ENCODE data around the gene CD47. TPM values are rescaled to one million over a fixed set of nuclear protein-coding genes. Genes with fewer than 3 reads are reported as not detected.

The CD47 gene
- total and polyA plus RNA-seq, 8 donors, result 142 to 356 (median 187) TPM

DNA sequence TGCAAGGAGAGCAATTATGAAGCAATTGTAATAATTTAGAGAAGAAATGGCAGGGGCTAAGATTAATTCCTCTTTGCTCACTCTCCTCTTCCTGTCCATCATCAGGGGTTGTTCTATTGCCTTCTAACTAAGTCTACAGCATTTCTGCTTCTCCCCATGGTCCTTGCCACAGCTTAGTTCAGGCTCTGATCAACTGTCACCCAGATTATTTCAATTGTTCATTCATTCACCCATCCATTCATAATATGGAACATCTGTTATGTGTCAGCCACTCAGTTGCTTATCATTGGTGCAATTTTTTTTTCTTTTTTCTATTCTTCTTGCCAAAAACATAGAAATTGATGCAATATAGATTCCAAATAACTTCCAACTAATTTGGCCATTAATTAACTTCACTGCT lies 93.2 kb downstream of the CD47 start:
- no peaks in the 10 kb centered on the region for H3K27me3 ChIP-seq
- DNase-seq, result no peak
- no peak for ATAC-seq
- H3K4me3 ChIP-seq, result no peak overlapping the region
- intact Hi-C loops (cut with DNase I), result no loop called here
- TF ChIP-seq, protein P1, sequence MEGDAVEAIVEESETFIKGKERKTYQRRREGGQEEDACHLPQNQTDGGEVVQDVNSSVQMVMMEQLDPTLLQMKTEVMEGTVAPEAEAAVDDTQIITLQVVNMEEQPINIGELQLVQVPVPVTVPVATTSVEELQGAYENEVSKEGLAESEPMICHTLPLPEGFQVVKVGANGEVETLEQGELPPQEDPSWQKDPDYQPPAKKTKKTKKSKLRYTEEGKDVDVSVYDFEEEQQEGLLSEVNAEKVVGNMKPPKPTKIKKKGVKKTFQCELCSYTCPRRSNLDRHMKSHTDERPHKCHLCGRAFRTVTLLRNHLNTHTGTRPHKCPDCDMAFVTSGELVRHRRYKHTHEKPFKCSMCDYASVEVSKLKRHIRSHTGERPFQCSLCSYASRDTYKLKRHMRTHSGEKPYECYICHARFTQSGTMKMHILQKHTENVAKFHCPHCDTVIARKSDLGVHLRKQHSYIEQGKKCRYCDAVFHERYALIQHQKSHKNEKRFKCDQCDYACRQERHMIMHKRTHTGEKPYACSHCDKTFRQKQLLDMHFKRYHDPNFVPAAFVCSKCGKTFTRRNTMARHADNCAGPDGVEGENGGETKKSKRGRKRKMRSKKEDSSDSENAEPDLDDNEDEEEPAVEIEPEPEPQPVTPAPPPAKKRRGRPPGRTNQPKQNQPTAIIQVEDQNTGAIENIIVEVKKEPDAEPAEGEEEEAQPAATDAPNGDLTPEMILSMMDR (IDR thresholded peaks at IDR 0.05), result no peak
- no peaks in the 10 kb centered on the region for H3K9me3 ChIP-seq
- no peaks in the 10 kb centered on the region for H3K36me3 ChIP-seq
- peaks cover 11 to 33% of the 10 kb centered on the region in 2 donors for H3K4me1 ChIP-seq
- H3K27ac ChIP-seq, result no peak overlapping the region

DNA sequence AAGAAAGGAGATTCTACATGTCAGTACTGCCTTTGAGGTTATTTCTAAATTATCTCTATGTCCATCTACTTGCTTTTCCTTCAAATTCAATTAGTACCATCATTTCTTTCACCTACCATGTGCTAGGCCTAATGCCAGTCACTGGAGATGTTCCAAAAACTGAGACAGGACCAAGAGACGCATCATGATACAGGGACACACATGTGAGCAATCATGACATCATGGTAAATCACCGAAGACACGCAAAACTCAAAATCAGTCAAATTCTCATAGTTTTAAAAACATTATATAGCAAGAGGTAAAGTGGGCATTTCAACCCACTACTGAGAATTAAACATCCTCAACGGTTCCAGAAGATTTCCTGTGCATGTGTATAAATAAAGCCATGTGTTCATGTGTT lies 95.0 kb downstream of the CD47 start:
- Histone ChIP-seq H3K36me3 (no peaks in the 10 kb centered on the region), H3K9me3 (no peaks in the 10 kb centered on the region), H3K4me3 (no peak overlapping the region), H3K27ac (no peak overlapping the region), H3K27me3 (no peaks in the 10 kb centered on the region), H3K4me1 (peaks cover 11 to 23% of the 10 kb centered on the region in 2 donors)
- TF ChIP-seq, protein P1 (IDR thresholded peaks at IDR 0.05), result no peak
- ATAC-seq (no peak), DNase-seq (no peak)
- intact Hi-C loops (cut with DNase I), result no loop called here

DNA sequence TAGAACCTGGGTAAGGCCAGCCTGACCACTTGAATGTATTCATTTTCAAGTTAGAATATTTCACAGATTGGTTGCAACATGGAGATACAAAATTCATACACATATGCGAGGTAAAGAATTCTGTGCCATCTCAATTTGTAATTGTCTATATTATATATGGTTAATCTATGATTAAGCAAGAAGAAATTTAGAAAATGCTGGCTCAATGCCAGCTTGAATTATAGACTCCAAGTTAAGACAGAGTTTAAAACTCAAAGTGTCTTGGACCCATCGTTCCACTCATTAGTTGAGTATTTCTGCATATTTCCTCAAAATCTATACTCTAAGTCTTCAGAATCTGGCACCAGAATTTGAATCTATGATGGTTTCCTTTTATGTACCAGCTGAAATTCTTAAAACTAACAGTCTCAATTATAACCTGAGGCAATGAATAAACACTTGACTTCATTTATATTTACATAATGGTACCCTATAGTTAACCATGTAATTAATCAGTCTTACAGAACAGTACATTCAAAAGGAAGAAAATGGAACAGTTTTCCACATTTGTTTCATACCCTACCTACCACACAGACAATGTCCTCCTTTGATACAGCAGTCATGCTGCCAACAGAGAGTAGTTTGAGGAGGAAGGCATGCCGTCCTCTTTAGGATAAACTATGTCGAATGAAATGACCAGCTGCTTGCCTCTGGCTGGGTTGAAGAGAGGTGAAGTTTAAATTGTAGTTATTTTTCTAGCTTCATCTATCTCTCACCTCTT lies 95.7 kb downstream of the CD47 start:
- DNase-seq, result no peak
- H3K9me3 ChIP-seq, result no peaks in the 10 kb centered on the region
- TF ChIP-seq, protein P1 (IDR thresholded peaks at IDR 0.05), result no peak
- H3K27me3 ChIP-seq, result no peaks in the 10 kb centered on the region
- intact Hi-C loops (cut with DNase I), result no loop called here
- H3K4me1 ChIP-seq, result peaks cover 11 to 20% of the 10 kb centered on the region in 2 donors
- H3K27ac ChIP-seq, result no peak overlapping the region
- no peaks in the 10 kb centered on the region for H3K36me3 ChIP-seq
- no peak for ATAC-seq
- no peak overlapping the region for H3K4me3 ChIP-seq

DNA sequence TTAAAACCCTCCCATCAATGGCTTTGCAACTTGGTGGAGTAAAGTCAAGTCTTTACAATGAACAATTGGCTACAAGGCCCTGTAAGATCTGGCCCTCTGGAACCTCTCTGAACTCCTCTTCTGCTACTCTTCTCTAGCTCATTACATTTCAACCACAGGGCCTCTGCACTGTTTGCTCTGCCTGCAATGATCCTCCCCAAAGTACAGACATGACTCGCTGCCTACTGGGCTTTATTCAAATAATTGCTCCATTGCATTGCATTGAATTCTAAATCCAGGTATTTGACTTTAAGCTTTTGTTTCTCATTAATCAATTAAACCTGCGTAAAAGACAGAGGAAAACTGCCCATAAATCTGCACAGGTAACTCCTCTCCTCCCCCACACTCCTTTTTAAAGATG lies 96.7 kb downstream of the CD47 start:
- Histone ChIP-seq H3K27me3 (no peaks in the 10 kb centered on the region), H3K4me1 (peaks cover 15 to 25% of the 10 kb centered on the region in 2 donors), H3K36me3 (no peaks in the 10 kb centered on the region), H3K4me3 (no peak overlapping the region), H3K9me3 (no peaks in the 10 kb centered on the region), H3K27ac (peak overlapping the region in 1 of 2 donors; percentile 54)
- TF ChIP-seq, protein P1 (IDR thresholded peaks at IDR 0.05), result no peak
- no peak for DNase-seq
- intact Hi-C loops (cut with DNase I), result no loop called here
- no peak for ATAC-seq

DNA sequence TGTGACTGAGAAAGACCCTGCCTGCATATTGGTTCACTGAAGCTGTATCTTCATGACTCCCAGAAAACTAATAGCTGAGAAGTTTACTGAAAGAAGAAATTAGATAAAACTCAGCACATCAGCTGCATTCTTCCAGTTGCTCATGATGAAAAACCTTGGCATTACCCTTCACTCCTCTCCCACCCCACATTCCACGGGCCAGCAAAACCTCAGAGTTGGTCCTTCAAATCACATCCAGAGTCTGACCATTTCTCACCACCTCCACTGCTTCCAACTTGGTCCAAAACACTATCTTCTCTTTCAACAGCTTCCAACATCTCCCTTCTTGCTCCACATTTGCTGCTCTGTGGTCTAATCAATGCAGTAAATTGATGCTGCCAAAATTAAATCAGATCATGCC lies 97.1 kb downstream of the CD47 start:
- no peaks in the 10 kb centered on the region for H3K36me3 ChIP-seq
- intact Hi-C loops (cut with DNase I), result no loop called here
- ATAC-seq, result no peak

More for the DNA sequence above, 97.1 kb downstream of the CD47 start:
- no peak for DNase-seq
- TF ChIP-seq, protein P1 (IDR thresholded peaks at IDR 0.05), result no peak
- Histone ChIP-seq H3K27ac (peak overlapping the region in 1 of 2 donors; percentile 54), H3K4me3 (no peak overlapping the region), H3K9me3 (no peaks in the 10 kb centered on the region), H3K4me1 (peaks cover 19 to 29% of the 10 kb centered on the region in 2 donors), H3K27me3 (no peaks in the 10 kb centered on the region)

Other genes starting within 250 kb of the CD47 start
- gene IFT57, start 131.4 kb upstream of the CD47 start, total RNA-seq, result 100 to 1,000 TPM; 115 to 273 TPM
- gene IFT57, start 131.4 kb upstream of the CD47 start, polyA plus RNA-seq (ENCODE audit: insufficient read length in 6 of 6), result 10 to 100 TPM; 68.8 to 89.0 (median 77.2) TPM
- gene HHLA2, start 205.5 kb upstream of the CD47 start, total RNA-seq, result 1 to 10 TPM; 1.5 to 2.5 TPM
- 1 to 10 TPM in 4 of 6 donors, under 1 TPM in 2; 0.47 to 3.0 (median 2.4) TPM for gene HHLA2, start 205.5 kb upstream of the CD47 start, polyA plus RNA-seq (ENCODE audit: insufficient read length in 6 of 6)

All from left lung (tissue), 10 donors.